NCI-H1417 treated with DMSO at 0.1 percent for 48 hours (cell line): ENCODE results near the gene AMIGO1.
A peak's percentile ranks its signal among the peaks of the same experiment; 100 is the strongest.

ENCODE experiments used
- DNase-seq: peaks from one replicate; lab custom pipeline; 2025; lab: John Stamatoyannopoulos, UW

The AMIGO1 gene

DNA sequence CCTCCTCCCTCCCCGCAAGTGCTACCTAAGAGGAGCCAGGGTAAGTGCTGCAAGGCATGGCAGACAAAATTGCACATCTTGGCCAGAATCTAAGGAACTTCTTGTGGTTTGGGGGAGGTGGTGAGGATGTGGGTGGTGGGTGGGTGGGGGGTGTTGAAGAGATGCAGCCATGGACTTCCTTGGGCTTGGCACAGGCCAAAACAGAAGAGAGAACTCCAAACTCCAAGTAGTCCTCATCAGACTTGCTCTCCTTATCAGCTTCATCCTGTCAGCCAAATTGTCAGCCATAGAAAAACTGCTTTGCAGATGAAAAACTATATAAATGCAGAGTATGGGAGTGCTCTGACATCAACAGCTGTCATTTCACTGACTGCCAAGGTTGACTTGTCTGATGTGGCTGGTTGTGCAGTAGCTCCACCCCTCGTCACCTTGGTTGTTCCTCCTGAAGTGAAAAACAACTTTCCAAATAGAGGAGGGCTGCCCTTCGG, 7.1 kb downstream of the AMIGO1 start:
- no peak for DNase-seq

DNA sequence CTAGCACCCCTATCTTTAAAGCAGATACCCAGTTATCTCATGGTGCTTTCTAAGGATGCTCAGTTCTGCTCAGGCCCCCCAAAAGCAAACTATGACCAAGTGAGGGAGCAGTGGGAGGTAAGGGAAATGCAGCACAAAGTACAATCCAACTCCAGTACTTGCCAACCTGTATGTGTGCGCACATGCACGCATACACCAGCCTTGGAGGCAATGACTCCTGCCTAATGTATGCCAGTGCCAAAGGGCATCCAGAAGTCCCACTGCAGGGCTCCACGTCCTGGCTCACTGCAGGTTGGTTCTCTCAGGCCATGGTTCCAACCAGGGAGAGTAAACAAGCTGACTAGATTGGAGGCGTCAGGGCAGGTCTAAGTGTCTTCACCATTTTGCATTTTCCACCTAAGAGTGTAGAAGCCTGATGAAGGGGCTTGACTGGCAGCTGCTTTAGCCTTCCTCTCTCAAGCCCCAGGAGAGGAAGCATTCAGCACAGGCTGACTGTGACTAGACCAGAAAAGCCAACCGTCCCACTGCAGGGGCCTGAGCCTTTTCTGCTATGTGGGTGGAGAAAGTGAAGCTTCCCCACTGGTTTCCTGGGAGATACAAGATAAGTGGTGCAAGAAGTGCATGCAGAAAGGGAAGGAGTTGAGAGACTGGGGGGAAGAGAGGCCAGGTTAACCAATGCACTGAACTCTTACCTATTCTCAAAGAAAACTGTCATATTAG, 7.7 kb downstream of the AMIGO1 start:
- DNase-seq = no peak

DNA sequence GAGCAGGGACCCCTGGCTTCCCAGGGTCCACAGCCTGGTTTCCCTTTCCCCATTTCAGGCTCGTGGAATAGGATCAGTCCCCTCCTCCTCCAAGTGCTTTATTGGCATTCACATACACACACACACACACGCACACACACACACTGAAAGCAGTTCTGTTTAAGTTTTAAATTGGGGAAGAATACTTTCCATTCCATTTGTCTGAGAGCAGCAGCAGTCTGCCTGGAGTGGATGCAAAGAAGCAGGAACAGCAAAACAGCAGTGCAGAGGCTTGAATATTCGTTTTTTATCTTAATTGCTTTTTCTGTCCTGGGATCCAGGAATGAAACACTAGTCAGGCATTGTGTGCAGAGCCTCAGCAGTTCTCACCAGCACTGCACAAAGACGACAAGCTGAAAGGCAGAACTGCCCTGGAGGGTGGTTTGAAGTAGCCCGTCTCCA, 8.6 kb downstream of the AMIGO1 start:
- no peak for DNase-seq

DNA sequence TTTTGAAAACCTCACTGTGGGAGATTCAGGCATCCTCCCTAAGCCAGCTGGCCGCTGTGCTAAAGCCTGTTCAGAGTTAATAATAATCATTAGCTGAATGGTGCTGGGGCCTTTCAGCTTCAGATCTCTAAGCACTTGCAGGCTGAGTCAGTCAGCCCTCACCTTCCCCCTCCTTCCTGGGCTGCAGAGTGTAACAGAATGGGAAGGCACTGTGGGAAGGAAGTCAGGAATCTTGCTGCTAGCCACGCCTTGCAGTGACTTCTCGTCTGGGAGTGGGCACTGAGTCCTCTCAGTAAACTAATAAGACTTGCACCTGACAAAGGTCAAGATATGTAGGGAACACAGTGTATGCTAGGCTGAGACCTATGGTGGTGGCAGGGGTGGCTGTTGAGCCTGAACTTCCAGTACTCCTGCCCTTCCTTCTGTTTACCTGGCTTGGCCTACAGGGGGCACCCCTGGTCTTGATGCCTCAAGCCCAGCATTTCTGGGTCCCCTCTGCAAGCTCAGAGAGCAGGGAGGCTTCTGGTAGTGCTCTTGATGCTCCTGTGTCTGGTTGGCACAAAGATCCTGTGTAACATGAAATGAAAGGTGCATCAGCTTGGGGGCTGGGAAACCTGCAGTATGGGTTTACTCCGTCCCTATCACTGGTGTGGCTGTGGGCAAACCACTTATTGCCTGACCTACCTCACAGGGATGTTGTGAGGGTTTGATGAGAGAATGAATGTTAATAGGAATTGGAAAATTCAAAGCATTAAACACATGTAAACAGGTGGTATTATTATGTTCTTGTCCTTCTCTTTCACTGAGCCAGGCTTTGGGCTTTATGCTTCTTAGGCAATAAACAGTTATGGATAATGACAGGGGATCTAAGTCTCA, 9.6 kb downstream of the AMIGO1 start:
- DNase-seq = no peak

DNA sequence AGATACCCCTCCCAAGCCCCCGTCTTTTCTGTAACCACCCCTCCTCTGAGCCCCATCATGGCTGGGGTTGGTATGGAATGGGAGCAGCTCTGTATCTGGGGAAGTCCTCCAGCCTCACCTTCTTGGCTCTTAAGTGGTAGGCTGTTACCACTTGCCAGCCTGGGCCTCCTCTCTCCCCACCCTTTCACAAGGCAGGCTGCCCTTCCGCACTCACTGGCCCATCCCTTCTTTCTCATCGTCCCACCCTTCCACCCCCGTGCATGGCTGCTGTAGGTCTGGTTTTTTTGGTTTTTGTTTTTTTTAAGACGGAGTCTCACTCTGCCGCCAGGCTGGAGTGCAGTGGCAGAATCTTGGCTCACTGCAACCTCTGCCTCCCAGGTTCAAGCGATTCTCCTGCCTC, 10.4 kb downstream of the AMIGO1 start:
- DNase-seq = no peak

DNA sequence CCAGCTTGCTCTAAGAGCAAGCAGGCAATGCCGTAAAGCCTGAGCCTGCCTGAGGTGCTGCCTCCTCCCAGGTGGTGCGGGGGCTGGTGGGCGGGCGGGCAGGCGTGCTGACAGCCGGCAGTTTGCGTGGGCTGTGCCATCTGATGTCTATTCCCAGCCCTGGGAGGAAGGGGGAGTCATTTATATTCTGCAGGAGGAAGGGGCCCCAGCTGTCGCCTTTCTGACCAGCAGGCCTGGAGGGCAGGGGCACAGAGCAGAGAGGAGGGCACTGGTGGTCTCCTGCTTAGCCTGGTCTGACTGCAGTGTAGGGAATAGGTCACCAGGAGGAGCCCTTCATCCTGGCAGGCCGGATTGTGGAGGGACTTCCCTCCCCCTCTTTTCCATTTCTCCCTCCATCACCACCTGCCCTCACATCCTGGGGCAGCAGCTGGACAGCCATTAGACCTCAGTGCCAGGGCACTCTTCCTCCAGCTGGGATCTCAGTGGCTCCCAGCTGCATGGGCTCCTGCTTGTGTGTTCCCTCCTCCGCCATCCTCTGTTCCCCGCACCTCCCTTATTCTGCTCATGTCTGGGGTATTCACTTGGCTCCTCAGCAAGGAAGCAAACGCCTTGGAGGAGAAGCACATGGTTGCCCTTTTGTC, 11.2 kb downstream of the AMIGO1 start:
- DNase-seq = no peak

DNA sequence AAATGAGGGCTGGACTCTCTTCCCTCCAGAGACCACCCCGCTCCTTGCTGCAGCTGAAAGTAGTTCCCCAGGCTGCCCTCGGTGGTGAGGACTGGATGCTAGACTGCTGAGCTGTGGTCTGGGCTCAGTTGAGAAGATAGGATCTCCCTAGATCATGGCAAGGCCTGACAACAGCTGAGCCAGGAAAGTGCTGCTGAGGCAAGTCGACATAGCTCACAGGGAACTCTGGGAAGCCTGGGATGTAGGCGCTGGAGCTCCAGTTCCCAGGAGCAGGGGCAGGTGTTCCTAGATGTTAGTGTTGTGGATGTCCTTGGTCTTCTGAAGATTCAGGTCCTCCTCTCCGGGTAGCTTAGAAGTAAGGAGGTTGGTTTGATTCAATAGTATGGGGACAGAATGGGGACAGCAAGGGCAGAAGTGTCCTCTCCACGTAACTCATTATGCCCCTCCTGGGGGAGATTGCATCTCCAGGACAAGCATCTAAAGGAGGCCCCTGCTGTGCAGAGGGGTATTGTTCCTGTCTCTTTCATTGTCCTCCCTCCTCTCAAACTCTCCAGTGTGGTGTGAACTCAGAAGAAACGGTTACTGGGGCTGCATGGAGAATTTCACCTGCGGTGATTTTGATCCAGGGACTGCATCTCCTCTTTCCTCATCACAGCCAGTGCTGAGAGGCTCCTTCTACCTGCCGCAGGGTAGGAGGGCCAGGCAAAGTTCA, 11.9 kb downstream of the AMIGO1 start:
- DNase-seq = no peak

DNA sequence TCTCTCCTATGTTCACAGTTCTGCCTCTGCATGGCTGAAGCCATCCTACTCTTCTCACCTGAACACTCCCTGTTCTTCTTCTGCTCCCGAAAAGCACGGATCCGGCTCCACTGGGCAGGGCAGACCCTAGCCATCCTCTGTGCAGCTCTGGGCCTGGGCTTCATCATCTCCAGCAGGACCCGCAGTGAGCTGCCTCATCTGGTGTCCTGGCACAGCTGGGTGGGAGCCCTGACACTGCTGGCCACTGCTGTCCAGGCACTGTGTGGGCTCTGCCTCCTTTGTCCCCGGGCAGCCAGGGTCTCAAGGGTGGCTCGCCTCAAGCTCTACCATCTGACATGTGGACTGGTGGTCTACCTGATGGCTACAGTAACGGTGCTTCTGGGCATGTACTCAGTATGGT, 13.8 kb downstream of the AMIGO1 start:
- no peak for DNase-seq

DNA sequence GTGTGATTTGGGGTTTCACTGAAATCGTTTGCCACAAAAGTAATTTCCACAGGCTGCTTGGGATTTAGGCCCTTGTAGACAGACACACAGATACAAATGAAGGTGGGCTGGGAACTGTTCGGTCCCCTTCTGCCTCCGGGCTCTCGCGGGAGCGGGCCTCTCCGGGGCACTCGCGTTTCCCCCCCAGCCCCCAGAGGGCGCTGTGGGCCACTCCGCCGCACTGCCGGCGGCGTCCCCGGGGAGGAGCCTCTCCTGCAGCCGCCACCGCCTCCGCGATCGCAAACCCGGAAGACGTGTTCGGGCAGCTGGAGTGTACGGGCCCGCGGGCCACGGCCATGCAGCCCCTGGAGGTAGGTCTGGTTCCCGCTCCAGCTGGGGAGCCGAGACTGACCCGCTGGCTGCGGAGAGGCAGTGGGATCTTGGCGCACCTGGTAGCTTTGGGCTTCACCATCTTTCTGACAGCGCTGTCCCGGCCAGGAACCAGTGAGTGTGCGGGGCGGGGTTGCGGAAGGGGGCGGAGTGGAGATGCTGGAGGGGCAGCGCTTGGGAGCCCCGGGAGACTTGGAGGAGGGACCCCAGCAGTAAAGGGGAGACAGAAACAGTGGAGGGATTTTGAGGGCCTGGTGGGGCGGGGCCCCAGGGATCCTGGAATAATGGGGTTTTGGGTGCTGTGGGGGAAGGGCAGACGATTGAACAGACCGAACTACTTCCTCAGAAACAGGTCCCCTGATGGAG, 15.6 kb downstream of the AMIGO1 start, which contains the start of gene CYB561D1:
CYB561D1 (plus strand) TSS at position 290 of the 735 bp plus-strand sequence; CDS start at position 336, 46 bp downstream.
- DNase-seq = peak; percentile 29

DNA sequence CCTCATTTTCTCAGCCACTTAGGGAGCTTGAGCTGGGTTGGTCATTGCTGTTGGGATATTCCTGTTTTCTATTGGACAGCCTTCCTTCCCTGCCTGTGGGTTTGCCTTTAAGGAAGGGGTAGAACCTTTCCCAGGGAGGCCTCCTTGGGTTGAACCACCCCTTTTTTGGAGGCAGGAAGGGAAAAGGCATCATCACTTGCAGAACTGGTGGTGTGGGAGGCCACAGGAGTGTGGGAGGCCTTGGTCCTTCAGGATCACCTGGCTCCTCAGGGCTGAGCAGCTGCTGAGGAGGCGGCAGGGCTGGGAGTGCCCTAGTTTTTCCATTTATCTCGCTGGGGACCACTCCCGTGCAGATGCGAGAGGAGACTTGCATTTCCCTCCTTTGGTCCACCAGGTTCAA, 16.3 kb downstream of the AMIGO1 start:
- DNase-seq = no peak

DNA sequence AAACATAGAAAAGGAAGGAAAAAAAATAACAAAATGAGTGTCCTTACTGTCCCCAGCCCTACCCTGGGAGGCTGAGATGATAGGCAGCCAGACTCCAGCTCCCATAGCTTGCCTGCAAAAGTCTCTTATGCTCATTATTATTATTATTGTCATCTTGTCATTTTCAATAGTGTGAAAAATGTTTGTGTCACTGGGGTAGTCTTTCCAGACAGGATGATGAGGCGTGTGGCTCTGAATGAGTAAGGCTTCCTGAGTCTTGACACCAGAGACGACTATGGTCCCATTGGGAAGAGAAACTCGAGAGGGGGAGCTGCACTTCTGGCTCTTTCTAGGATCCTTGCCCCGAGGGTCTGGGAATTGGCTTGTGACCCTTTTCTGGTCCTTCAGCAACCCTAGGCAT, 16.7 kb downstream of the AMIGO1 start:
- DNase-seq = no peak

DNA sequence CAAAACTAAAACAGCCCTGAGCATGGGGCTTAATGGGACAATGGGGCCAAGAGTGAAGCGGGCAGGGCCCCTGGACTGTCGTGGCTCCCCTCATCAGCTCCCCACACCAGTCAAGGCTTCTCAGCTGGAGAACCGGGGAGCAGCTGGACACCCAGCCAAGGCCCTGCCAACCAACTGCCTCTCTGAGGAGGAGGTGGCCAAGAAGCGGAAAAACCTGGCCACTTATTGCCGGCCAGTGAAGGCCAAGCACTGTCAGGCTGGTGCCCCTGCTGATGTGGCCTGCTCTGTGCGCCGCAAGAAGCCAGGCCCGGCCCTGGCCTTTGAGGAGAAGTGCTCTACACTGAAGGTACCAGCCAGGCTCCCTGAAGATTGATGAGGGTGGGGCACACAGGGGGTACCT, 18.2 kb downstream of the AMIGO1 start:
- DNase-seq = no peak

DNA sequence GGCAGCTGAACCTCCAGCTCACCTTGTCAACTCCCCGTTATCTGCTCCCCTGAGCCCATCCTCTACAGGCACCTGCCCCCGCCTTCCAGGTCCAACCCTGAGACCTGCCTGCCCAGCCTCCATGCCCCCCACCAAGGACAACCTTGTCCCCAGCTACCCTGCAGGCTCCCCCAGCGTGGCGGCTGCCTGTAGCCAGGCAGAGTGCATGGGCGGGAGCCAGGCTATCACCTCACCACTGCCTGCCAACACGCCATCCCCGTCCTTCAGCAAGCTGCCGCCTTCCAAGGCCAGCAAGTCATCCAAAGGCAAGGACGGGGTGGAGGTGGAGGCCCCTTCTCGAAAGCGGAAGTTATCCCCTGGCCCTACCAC, 18.6 kb downstream of the AMIGO1 start:
- no peak for DNase-seq

DNA sequence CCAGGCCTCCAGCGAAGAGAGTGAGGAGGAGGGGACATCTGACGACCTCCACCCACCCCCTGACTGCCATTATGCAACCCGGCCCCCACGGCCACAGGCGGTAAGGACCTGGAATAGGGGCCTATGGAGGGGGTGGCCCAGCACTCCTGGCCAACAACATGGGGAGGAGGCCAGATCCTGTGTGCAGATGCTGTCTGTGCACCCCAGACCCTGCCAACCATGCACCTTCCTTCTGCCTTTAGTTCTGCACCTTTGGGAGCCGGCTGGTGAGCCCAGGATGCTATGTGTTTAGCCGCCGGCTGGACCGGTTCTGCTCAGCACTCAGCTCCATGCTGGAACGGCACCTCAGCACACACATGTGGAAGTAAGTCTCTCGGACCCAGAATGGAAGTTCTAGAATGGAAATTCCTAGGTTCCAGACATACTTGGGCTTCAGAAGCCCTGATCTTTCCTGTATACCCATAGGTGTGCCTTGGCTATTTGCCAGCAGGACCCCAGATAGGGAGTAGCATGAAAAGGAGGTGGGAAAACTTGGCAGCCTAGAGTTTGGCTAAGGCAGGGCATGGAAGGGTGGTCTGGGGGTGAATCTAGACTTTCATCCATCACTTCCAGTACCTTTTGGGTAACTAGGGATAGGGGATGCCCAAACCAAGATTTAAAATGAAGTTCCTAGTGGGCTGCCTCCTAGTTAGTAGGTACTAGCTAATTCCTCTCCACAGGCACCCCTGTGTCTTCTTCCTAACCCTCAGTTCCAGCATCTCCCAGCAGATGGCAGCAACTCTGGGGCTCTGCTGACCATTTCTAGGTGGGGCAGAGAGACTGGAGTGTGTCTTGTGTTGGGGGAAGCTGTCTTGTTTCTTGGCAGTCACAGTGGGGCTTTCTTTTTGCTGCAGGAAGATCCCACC, 19.2 kb downstream of the AMIGO1 start:
- DNase-seq = no peak

DNA sequence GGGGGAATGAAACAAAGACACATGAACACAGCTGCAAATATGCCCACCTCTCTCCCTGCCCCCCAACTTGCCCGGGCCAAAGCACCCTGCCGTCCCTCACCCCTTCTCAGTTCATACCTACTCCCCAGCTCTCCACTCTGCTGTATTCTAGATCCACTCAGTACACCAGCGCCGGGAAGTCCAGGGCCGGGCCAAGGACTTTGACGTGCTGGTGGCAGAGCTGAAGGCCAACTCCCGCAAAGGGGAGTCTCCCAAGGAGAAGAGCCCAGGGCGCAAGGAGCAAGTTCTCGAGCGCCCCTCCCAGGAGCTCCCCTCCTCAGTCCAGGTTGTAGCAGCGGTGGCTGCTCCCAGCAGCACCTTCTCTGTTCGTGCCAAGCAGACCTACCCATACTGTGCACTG, 20.8 kb downstream of the AMIGO1 start:
- no peak for DNase-seq

DNA sequence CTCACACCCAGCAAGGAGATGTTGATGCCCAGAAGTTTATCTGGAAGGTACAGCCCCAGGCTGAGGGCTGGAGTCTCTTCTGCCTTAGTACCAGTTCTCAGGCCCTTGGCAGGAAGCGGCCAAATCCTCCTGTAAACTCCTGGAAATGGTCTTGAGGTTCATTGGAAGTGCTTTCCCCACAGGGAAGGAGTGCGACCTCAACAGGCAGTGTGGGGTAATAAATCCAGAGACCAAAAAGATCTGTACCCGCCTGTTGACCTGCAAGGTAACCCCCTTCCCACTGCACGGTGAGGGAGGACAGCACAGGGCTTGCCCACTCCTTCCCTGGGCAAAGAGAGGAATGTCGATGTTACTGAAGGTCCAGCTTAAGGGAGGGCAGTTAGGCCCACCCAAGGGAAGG, 21.3 kb downstream of the AMIGO1 start:
- DNase-seq = no peak

DNA sequence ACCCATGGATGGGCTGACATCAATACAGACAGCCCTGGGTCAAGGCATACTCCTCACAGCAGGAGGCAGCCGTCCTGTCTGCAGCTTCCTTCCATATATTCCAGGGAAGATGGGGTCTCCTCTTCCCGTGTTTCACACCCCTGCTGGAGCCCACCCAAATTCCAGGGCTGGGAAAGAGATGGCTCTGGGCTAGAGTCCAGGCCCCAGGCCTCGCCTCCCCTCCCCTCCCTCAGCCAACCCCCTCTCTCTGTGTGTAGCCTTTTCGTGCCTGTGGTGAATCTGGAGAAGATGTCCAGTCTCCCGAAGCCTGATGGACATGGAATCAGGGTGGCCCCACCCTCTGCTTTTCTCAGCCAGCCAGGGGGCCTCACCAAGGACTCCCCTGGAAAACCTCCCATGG, 22.3 kb downstream of the AMIGO1 start:
- DNase-seq = no peak

DNA sequence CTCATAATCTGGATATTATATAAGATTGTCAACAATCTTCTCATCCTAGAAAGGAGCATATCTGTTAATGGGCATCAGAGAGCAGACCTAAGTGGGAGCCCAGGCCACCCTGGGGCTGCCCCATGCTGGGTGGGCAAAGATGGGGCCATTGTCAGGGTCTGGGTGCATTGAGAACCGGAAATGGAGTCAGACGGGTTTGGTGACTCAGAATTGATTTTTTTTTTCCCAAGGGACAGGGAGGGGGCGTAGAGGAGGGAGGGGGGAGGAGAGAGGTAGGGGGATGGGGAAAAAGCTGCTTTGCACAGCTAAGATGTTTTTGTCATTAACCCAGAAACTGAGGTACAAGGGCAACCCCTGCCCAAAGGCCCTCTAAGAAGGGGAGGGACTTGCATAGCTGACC, 24.5 kb downstream of the AMIGO1 start:
- no peak for DNase-seq

DNA sequence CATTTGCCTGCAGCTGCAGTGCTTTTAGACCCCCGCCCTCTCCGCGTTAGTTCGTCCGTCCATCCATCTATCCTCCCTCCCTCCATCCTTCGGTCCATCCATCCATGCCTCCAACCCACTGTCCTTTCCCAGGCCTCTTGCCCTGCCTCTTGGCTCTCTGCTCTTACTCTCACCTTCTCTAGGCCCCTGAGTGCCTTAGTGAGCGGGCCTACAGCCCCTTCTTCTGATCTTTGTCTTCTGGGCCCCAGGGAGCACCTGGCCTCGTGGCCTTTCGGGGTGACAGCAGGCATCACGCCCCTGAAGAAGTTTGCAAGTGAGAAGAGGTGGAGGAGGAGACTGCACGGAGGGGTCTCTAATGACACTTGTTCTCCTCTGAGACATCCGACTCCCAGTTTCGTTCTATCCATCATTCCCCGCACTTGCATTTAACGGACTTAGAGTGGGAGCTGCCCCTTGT, 25.0 kb downstream of the AMIGO1 start:
- no peak for DNase-seq
